ENCODE results near the gene TMEM175.

DNA sequence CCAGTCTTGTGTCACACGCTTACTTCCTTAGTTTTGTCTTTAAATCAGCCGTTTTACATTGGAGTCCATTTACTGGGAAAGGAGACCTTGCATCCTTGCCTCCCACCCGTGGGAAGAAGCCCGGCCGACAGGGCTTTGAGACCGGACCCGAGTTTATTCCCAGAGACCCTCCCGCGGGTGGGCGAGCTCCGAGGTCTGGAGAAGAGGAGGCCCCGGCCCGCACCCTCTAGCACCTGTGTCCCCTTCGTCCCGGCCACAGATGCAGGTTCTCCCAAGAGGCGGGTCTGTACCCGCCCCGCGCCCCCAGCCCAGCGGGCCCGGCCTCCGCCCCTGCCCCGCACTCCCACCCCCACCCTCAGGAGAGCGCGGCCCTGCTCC is 64.7 kb downstream of the TMEM175 start:
- TF ChIP-seq, protein P1, sequence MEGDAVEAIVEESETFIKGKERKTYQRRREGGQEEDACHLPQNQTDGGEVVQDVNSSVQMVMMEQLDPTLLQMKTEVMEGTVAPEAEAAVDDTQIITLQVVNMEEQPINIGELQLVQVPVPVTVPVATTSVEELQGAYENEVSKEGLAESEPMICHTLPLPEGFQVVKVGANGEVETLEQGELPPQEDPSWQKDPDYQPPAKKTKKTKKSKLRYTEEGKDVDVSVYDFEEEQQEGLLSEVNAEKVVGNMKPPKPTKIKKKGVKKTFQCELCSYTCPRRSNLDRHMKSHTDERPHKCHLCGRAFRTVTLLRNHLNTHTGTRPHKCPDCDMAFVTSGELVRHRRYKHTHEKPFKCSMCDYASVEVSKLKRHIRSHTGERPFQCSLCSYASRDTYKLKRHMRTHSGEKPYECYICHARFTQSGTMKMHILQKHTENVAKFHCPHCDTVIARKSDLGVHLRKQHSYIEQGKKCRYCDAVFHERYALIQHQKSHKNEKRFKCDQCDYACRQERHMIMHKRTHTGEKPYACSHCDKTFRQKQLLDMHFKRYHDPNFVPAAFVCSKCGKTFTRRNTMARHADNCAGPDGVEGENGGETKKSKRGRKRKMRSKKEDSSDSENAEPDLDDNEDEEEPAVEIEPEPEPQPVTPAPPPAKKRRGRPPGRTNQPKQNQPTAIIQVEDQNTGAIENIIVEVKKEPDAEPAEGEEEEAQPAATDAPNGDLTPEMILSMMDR (IDR thresholded peaks at IDR 0.05) = no peak
- TF ChIP-seq POLR2AphosphoS5 (IDR thresholded peaks at IDR 0.05) = no peak
- no peak for TF ChIP-seq POLR2A (IDR thresholded peaks at IDR 0.05)
